Immature natural killer cell (primary cell): Measurements from ENCODE around the gene DPP6. TPM values are rescaled to one million over a fixed set of nuclear protein-coding genes. Genes with fewer than 3 reads are reported as not detected.

ENCODE experiments used
- DNase-seq, 3 donors: peaks; one replicate each; pipeline ENCODE4 v3.0.0; 2022; ENCODE audit warnings: mixed read lengths in 1 of 3
- H3K27ac Mint-ChIP-seq, 6 donors: one replicate each; pipeline ENCODE4 v1.8.0; 2020; ENCODE audit warnings: mixed read lengths in 6 of 6, mild to moderate bottlenecking in 5 of 6, inconsistent platforms in 4 of 6, moderate library complexity in 3 of 6
- H3K27me3 Mint-ChIP-seq, 3 donors: one replicate each; pipeline ENCODE4 v1.8.0; 2020 to 2021; ENCODE audit warnings: low read depth in 3 of 3, mild to moderate bottlenecking in 3 of 3, mixed read lengths in 3 of 3, moderate library complexity in 3 of 3, inconsistent platforms in 1 of 3
- H3K36me3 Mint-ChIP-seq, 3 donors: one replicate each; pipeline ENCODE4 v1.8.0; 2020; ENCODE audit warnings: mixed read lengths in 3 of 3, inconsistent platforms in 2 of 3, mild to moderate bottlenecking in 2 of 3
- H3K4me1 Mint-ChIP-seq, 2 donors: one replicate each; pipeline ENCODE4 v1.8.0; 2020; ENCODE audit warnings: inconsistent platforms in 2 of 2, mild to moderate bottlenecking in 2 of 2, mixed read lengths in 2 of 2, moderate library complexity in 1 of 2
- H3K4me3 Mint-ChIP-seq, 5 donors: one replicate each; pipeline ENCODE4 v1.8.0; 2020; ENCODE audit warnings: mild to moderate bottlenecking in 5 of 5, mixed read lengths in 5 of 5, inconsistent platforms in 3 of 5, moderate library complexity in 3 of 5
- H3K9me3 Mint-ChIP-seq, 6 donors: one replicate each; pipeline ENCODE4 v1.8.0; 2020; ENCODE audit warnings: mild to moderate bottlenecking in 6 of 6, mixed read lengths in 6 of 6, inconsistent platforms in 4 of 6, moderate library complexity in 3 of 6
- polyA plus RNA-seq, 3 donors: library from polyadenylated mRNA; unstranded; fragments of 300-500 nt; fragmentation: Illumina TruSeq; gene quantifications; one replicate each; pipeline ENCODE4 v1.2.3, GENCODE V29; 2021

Gene DPP6
- polyA plus RNA-seq, 3 donors from 2014 or later, result not detected

DNA sequence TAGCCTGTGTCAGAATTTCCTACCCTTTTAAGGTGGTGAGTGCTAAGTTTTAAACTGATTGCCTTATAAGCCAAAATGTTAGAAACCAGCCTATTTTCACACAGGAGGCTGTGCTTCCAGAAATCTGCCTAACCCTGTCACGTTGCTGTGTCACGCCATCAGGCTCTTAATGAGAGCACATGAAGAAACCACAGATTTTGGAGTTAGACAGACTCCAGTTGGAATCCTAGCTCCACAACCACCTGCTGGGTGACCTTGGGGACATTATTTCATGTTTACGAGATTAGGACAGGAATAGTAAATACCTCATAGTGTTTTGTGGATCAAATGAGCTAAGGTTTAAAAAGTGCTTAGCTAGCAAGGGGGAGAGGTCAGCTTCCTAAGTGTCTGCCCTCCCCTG lies 321.8 kb downstream of the DPP6 start:
- no peaks in the 10 kb centered on the region for H3K4me1 Mint-ChIP-seq
- H3K36me3 Mint-ChIP-seq, result no peaks in the 10 kb centered on the region
- H3K9me3 Mint-ChIP-seq, result peaks cover 8 to 28% (median 17%) of the 10 kb centered on the region in 6 donors
- H3K27me3 Mint-ChIP-seq, result peaks cover 0 to 6% (median 0%) of the 10 kb centered on the region in 3 donors
- no peak for DNase-seq
- no peak overlapping the region for H3K27ac Mint-ChIP-seq
- no peak overlapping the region for H3K4me3 Mint-ChIP-seq

DNA sequence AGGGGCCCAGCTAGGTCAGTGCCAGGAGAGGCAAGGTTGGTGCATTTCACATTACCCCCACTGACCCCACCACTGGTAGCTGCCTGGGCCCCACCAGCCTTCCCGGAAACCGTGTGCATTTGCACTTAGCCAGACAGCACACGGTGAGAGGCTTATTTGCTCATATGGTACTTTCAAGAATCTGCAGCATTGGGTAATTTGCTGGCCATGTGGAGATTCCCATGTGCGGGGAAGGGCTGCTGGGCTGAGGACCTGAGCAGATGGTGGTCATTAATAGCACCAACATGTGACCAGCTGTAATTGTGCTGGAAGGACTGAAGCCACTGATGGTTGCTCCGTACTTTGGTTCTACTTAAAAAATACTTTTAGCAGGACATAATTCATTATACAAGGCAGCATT lies 323.8 kb downstream of the DPP6 start:
- H3K27me3 Mint-ChIP-seq, result peaks cover 0 to 3% (median 0%) of the 10 kb centered on the region in 3 donors
- DNase-seq, result no peak
- H3K9me3 Mint-ChIP-seq, result peaks cover 9 to 21% (median 14%) of the 10 kb centered on the region in 6 donors
- H3K36me3 Mint-ChIP-seq, result no peaks in the 10 kb centered on the region
- H3K4me1 Mint-ChIP-seq, result no peaks in the 10 kb centered on the region
- H3K4me3 Mint-ChIP-seq, result no peak overlapping the region
- H3K27ac Mint-ChIP-seq, result no peak overlapping the region

DNA sequence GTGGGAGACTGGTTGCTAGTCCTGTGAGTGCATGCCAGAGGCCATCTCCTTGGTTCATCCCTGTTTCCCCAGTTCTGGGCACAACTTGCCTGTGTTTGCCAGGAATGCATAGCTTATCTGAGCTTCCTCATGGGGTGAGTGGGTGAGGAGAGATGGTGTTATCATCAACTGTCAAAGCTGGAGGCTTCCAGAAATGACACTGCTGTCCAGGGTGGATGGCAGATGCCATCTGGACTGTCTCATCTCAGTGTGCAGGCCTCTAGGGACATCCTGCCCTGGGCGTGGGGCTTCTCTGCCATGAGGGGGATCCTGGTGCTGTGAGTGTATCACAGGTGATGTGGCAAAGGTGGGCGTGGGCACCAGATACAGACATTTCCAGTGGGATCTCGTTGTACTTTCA lies 328.6 kb downstream of the DPP6 start:
- Mint-ChIP-seq H3K4me1 (no peaks in the 10 kb centered on the region), H3K4me3 (no peak overlapping the region), H3K36me3 (peaks cover 0 to 3% (median 0%) of the 10 kb centered on the region in 3 donors), H3K27me3 (peaks cover 0 to 1% (median 0%) of the 10 kb centered on the region in 3 donors), H3K9me3 (peaks cover 4 to 18% (median 10%) of the 10 kb centered on the region in 6 donors), H3K27ac (no peak overlapping the region)
- DNase-seq, result no peak

DNA sequence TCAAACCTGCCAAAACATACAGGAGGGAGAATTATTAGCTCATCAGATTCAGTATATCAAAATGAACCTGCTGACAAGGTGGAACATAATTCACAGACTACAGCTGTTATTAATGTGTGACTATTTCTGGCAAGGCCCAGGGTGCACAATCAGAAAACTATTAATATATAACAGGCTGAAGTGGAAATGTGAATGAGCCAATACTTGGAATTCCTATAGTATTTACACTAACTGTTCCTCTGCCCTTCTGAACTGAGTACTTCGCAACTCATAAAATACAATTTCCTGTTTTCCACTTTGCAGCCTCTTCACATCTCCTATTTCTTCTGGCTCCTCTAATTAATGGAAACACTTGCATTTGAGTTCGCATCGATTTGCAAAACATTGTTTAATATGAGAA lies 330.8 kb downstream of the DPP6 start:
- Mint-ChIP-seq H3K27ac (no peak overlapping the region), H3K9me3 (peaks cover 10 to 39% (median 14%) of the 10 kb centered on the region in 6 donors), H3K27me3 (peaks cover 0 to 4% (median 1%) of the 10 kb centered on the region in 3 donors), H3K4me3 (no peak overlapping the region), H3K36me3 (peaks cover 0 to 5% (median 3%) of the 10 kb centered on the region in 3 donors), H3K4me1 (no peaks in the 10 kb centered on the region)
- DNase-seq, result no peak

DNA sequence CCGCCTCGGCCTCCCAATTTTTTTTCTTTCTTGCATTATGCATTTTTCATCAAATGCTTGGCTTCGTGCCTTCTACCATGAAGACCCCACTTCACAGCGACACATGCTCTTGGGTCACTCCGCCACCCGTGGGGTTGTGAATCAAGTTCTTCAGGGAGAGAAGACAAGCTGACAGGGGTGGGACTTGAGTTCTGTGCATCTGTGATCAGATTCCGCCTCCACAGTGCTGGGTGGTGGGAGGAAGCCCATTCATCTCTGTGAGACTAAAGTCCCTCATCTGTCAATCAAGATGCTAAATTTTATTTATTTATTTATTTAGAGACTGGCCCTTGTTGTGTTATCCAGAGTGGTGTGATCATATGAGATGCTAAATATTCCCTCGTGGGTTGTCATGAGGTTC lies 333.0 kb downstream of the DPP6 start:
- Mint-ChIP-seq H3K27me3 (peaks cover 0 to 4% (median 0%) of the 10 kb centered on the region in 3 donors), H3K4me3 (no peak overlapping the region), H3K9me3 (peaks cover 13 to 46% (median 20%) of the 10 kb centered on the region in 6 donors), H3K4me1 (no peaks in the 10 kb centered on the region), H3K27ac (no peak overlapping the region), H3K36me3 (peaks cover 0 to 5% (median 3%) of the 10 kb centered on the region in 3 donors)
- no peak for DNase-seq

DNA sequence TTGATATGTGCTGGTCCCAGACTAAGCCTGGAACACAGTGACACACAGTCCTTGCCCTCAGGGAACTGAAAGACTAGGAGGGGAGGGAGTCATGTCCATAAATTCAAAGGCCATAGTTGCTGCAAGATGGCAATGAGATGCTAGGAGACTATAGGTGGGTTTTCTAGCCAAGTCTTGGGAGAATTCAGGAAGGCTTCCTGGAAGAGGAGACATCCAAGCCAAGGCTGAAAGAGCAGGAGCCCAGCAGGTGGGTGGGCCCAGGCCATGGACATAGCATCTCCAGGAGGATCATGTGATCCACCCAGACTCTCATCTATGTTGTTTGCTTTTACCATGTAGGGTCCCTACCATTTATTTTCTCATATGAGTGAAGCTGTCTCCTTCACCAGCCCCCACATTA lies 335.1 kb downstream of the DPP6 start:
- Mint-ChIP-seq H3K4me3 (no peak overlapping the region), H3K36me3 (peaks cover 0 to 6% (median 5%) of the 10 kb centered on the region in 3 donors), H3K9me3 (peaks cover 13 to 50% (median 27%) of the 10 kb centered on the region in 6 donors), H3K27ac (no peak overlapping the region), H3K27me3 (peaks cover 0 to 4% (median 2%) of the 10 kb centered on the region in 3 donors), H3K4me1 (no peaks in the 10 kb centered on the region)
- no peak for DNase-seq

DNA sequence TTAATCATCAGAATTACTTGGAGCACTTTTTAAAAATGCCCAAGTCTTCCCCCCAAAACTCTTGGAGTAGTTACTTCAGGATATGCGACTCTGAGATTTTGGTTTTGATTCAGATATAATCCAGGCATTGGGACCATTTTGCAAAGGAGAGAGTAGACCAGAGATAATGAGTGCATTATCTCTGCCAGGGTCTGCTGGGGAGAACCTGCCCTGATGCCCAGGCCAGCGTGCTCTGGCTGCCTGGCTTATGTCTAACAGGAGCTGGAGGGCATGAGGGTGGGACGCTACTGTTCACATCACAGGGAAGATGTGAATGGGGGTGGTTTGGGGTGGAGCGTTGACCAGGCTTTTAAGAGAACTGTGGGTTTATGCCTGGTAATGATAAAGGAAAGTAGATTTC lies 336.2 kb downstream of the DPP6 start:
- H3K9me3 Mint-ChIP-seq, result peaks cover 13 to 53% (median 31%) of the 10 kb centered on the region in 6 donors
- H3K4me1 Mint-ChIP-seq, result no peaks in the 10 kb centered on the region

DNA sequence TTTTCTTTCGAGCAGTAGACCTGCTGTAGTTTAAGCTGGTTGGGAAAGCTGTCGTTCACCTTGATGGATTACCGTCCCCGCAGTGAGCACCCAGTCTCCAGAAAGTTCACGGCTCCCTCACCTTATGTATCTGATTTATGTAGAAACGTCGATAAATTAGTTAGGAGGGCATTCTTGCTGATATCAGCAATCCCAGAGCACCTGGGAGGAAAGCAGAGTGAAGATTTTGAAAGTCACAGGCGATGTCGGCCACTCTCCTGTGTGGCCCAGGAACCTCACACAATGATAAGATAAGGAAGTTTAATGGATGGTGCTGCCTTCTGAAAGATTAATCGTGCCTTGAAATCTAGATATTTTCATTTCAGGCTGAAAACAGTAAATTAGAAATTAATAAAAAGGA lies 336.8 kb downstream of the DPP6 start:
- Mint-ChIP-seq H3K4me3 (no peak overlapping the region), H3K4me1 (no peaks in the 10 kb centered on the region), H3K36me3 (peaks cover 0 to 9% (median 5%) of the 10 kb centered on the region in 3 donors), H3K9me3 (peaks cover 13 to 51% (median 31%) of the 10 kb centered on the region in 6 donors), H3K27me3 (peaks cover 0 to 4% (median 2%) of the 10 kb centered on the region in 3 donors), H3K27ac (no peak overlapping the region)
- no peak for DNase-seq

More for the DNA sequence above, 336.2 kb downstream of the DPP6 start:
- DNase-seq, result no peak
- Mint-ChIP-seq H3K4me3 (no peak overlapping the region), H3K27ac (no peak overlapping the region), H3K27me3 (peaks cover 0 to 4% (median 2%) of the 10 kb centered on the region in 3 donors), H3K36me3 (peaks cover 0 to 11% (median 5%) of the 10 kb centered on the region in 3 donors)

DNA sequence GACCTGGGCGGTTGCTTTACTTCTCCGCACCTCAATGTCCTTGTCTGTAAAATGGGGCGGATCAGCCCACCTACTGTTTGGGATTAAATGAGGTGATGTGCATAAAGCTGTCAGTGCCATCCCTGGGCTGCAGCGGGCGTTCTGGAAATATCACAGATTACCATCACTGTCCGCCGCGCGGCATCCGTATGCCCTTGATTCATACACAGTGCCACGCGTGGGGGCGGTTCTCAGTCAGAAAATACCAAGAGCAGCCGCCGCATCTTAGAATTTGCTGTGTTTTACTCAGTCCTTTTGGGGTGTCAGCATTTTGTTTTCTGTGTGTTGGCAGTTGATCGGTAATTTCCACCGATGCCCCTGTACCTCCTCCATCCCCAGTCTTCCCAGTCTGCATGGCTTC lies 338.8 kb downstream of the DPP6 start:
- Mint-ChIP-seq H3K4me3 (no peak overlapping the region), H3K27ac (no peak overlapping the region), H3K36me3 (peaks cover 0 to 8% (median 5%) of the 10 kb centered on the region in 3 donors), H3K27me3 (peaks cover 0 to 4% (median 2%) of the 10 kb centered on the region in 3 donors), H3K9me3 (peaks cover 13 to 49% (median 29%) of the 10 kb centered on the region in 6 donors), H3K4me1 (no peaks in the 10 kb centered on the region)
- no peak for DNase-seq

DNA sequence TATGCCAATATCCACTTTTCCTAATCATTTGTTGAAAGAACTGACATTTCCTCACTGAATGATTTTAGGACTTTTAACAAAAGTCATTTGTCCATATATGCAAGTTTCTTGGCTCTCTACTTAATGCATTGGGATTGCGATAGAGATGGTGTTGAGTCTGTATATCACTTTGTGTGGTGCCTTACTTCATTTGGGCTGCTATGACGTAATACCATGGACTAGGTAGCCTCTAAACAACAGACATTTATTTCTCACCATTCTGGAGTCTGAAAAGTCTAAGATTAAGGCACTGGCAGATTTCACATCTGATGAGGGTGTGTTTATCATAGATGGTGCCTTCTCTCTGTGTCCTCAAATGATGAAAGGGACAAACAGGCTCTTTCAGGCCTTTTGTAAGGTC lies 342.6 kb downstream of the DPP6 start:
- H3K9me3 Mint-ChIP-seq, result peaks cover 9 to 46% (median 23%) of the 10 kb centered on the region in 6 donors
- no peak for DNase-seq
- H3K4me1 Mint-ChIP-seq, result no peaks in the 10 kb centered on the region
- no peak overlapping the region for H3K4me3 Mint-ChIP-seq
- H3K27me3 Mint-ChIP-seq, result peaks cover 0 to 2% (median 1%) of the 10 kb centered on the region in 3 donors
- H3K27ac Mint-ChIP-seq, result no peak overlapping the region
- H3K36me3 Mint-ChIP-seq, result peaks cover 0 to 10% (median 0%) of the 10 kb centered on the region in 3 donors

DNA sequence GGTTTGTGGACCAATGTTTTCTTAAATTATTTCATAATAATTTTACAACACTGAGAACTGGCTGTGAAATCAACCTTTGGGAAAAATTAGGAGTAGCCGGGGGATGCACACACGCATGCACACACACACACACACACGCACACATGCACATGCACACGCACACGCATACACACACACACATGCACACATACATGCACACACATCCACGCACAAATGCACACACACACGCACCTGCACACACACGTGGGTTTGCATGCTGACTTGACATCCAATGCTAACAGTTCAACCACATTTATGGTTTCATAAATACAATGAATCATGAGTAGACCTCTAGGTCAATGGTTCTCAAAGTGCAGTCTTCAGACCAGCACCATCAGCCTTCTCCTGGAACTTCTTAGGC lies 354.1 kb downstream of the DPP6 start:
- Mint-ChIP-seq H3K27me3 (peaks cover 0 to 4% (median 0%) of the 10 kb centered on the region in 3 donors), H3K9me3 (peaks cover 2 to 15% (median 7%) of the 10 kb centered on the region in 6 donors)

DNA sequence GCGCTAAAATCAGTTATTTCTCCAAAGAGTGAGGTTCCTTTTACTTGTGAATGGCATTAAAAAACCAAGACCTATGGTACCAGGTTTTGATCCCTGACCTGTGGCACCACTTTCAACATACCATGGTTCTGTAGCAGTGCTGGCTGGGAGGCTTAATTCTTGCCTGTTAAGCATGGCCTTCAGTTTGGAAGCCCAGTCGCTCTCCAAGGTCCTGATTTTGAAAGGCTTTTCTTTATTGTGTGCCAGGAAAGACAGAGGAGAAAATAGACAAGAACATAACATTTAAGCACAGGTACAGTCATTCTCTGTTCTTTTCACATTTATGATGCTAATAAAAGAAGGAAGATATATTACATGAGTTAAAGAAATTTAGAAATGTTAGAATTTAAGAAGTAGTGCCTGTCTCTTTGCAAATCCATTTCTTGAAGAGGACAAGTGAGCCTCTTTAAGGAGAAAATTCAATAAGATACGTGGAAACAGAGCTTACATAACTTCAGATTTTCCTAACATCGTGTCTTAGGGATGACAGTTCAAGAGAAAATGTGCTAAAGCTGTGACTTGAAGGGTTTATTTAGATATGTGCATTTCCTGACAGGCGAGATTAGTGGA lies 357.6 kb downstream of the DPP6 start:
- no peak for DNase-seq
- Mint-ChIP-seq H3K27me3 (peaks cover 0 to 4% (median 0%) of the 10 kb centered on the region in 3 donors), H3K27ac (no peak overlapping the region), H3K36me3 (no peaks in the 10 kb centered on the region), H3K4me3 (no peak overlapping the region), H3K9me3 (peaks cover 4 to 21% (median 12%) of the 10 kb centered on the region in 6 donors), H3K4me1 (no peaks in the 10 kb centered on the region)

More for the DNA sequence above, 354.1 kb downstream of the DPP6 start:
- Mint-ChIP-seq H3K27ac (no peak overlapping the region), H3K36me3 (no peaks in the 10 kb centered on the region), H3K4me1 (no peaks in the 10 kb centered on the region), H3K4me3 (no peak overlapping the region)
- no peak for DNase-seq

DNA sequence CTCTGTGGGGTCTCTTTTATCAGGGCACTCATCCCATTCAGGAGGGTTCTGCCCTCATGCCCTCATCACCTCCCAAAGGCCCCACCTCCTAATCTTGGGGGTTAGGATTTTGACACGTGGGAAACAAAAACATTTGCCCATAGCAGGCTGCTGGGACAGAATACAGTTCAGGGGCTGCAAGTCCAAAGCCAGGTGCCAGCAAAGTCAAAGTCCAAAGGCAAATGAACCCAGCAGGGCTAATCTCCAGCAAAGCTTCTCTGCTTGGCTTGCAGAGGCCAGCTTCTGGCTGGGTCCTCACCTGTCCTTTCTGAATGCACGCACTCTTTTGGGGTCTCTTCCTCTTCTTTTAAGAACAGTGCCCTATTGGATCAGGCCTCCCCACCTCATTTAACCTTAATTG lies 359.9 kb downstream of the DPP6 start:
- no peak for DNase-seq
- H3K9me3 Mint-ChIP-seq, result peaks cover 7 to 27% (median 14%) of the 10 kb centered on the region in 6 donors
- no peaks in the 10 kb centered on the region for H3K4me1 Mint-ChIP-seq
- no peak overlapping the region for H3K27ac Mint-ChIP-seq
- no peaks in the 10 kb centered on the region for H3K36me3 Mint-ChIP-seq
- no peak overlapping the region for H3K4me3 Mint-ChIP-seq
- peaks cover 0 to 1% (median 0%) of the 10 kb centered on the region in 3 donors for H3K27me3 Mint-ChIP-seq

DNA sequence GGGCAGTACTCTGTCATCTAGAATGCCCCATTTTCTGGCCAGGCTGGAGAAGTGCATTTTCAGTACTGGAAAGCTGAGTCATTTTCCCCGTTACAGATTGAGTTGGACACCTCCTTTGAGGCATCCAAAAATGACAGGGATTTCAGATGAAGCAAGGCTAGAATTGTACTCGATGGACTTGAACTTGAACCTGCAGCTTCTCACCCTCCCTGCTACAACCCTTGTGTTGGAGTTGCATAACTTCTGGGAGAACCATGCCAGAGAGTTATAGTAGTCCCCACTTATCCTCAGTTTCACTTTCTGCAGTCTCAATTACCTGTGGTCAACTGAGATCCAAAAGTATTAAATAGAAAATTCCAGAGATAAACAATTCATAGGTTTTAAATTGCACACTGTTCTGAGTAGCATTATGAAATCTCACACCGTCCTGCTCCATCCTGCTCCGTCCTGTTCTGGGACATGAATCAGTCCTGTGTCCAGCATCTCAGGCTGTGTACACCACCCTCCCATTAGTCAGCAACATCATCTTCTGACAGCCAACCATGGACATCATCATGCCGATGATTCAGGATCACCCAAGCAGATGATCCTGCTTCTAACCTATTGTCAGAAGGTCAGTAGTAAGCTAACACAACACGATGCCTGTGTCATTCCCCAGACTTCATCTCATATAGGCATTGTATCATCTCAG lies 363.7 kb downstream of the DPP6 start:
- Mint-ChIP-seq H3K27me3 (peaks cover 0 to 3% (median 0%) of the 10 kb centered on the region in 3 donors), H3K4me3 (no peak overlapping the region), H3K27ac (no peak overlapping the region), H3K4me1 (no peaks in the 10 kb centered on the region), H3K36me3 (no peaks in the 10 kb centered on the region), H3K9me3 (peaks cover 12 to 42% (median 26%) of the 10 kb centered on the region in 6 donors)
- DNase-seq, result no peak
